Hematopoietic multipotent progenitor cell treated with erythropoietin and hydrocortisone succinate and interleukin-3 and kit ligand, for 6 days (in vitro differentiated cells): ENCODE measurements around the gene P2RX5.
A peak's percentile ranks its signal among the peaks of the same experiment; 100 is the strongest.
"Not testable (repeated sequence)": the region's sequence is repeated elsewhere in the genome, so short reads cannot be mapped to it uniquely, and the experiment has no call there.

Experiments
- DNase-seq: peaks from one replicate; pipeline ENCODE4 v3.0.0-alpha.2; 2015

The P2RX5 gene

GRCh38 chr17:3710951-3711383, 15.0 kb upstream of the P2RX5 start:
- DNase-seq, result peak; percentile 72

DNA sequence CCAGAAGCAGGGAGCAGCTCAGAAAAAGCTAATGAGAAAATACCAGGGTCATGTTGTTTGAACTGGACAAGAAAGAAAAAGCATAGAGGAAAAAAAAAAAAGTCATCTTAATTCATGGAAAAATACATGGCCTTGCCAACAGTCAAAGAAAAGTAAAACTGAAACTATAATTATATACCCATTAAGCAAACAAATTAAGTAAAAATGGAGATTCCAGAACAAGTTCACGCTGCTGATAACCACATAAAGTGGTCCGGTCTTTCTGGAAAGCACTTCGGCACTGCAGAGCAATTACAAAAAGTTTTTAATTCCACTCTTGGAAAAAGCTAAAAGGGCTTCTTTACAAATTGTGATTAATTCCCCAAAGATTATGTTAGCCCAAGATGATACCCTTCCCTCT, 12.4 kb upstream of the P2RX5 start:
- DNase-seq, result no peak

DNA sequence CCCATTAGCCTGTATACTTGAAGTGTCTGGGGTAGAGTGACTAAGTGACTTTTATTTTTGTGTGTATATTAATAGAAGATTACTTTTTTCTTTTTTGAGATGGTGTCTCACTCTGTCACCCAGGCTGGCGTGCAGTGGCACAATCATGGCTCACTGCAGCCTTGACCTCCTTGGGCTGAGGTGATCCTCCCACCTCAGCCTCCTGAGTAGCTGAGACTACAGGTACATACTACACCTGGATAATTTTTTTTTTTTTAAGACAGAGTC, 9.7 kb upstream of the P2RX5 start:
- not testable (repeated sequence) for DNase-seq

- DNase-seq, result no peak
Measured at GRCh38 chr17:3704931-3705717, 9.2 kb upstream of the P2RX5 start.

DNA sequence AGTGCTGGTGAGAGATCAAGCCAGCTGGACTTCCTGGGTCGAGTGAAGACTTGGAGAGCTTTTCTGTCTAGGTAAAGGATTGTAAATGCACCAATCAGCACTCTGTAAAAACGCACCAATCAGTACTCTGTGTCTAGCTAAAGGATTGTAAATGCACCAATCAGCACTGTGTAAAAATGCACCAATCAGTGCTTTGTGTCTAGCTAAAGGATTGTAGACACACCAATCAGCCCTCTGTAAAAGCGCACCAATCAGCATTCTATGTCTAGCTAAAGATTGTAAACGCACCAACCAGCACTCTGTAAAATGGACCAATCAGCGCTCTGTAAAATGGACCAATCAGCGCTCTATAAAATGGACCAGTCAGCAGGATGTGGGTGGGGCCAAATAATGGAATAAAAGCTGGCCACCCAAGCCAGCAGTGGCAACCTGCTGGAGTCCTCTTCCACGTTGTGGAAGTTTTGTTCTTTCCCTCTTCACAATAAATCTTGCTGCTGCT, 6.1 kb upstream of the P2RX5 start:
- not testable (repeated sequence) for DNase-seq

DNA sequence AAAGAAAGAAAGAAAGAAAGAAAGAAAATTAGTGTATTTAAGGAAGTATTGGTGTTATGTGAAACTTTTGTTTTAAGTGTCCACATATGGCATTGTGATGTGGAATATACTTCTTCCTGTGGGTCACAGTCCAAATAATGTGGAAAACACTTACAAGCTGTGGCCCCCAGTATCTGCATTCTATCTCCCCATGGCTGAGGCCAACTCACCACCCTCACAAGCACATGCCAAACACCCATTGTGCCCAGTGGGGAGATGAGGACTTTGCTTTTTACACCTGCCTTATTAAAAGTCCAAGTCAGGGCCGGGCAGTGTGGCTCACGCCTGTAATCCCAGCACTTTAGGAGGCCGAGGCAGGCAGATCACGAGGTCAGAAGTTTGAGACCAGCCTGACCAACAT, 4.0 kb upstream of the P2RX5 start:
- DNase-seq, result no peak

DNA sequence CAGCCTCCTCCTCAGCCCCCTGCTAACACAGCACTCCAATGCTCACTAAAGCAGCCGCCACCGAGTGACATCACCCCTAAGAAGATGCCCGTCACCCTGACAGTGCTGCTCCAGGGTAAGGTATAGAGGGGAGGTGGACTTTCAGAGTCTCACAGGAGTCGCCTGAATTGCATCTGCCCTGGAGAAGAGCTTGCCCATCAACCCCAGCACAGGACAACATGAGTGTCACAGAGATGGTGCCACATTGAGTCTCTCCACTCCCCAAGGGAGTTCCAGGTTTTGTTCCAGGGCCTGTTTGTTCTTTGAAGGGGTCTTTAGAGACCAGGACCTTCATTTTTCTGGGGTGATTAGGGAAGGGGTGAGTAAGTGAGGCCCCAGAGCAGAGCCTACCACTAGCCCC, 2.2 kb upstream of the P2RX5 start:
- DNase-seq, result no peak

- no peak for DNase-seq
Measured at GRCh38 chr17:3697103-3697476, 1.1 kb upstream of the P2RX5 start.

DNA sequence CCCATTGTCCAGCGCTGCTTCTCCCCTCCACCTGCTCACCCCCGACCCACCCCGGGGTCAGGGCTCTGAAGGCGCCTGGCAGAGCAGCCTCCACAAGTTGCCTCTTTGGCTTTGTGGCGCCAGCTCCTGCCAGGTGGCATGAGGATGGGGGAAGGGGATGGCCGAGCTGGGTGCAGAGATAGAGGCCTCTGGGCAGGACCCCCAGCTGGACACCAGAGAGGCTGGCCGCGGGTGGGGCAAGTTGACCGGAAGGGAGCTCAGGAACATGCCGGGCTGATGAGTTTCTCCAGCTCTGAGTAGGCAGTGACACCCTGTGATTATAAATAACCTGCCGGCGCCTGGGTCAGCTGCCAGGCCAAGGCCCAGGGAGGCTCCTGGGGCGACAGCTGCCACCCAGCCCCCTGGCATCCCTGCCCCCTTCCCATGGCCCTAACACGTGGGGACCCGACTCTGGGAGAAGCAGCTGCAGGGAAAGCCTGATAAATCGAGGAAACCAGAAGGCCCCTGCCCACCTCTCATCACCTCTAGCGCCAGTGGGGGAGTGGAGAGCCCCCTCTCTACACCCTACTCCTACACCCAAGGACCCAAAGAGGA, 729 bp downstream of the P2RX5 start:
- DNase-seq, result no peak

DNA sequence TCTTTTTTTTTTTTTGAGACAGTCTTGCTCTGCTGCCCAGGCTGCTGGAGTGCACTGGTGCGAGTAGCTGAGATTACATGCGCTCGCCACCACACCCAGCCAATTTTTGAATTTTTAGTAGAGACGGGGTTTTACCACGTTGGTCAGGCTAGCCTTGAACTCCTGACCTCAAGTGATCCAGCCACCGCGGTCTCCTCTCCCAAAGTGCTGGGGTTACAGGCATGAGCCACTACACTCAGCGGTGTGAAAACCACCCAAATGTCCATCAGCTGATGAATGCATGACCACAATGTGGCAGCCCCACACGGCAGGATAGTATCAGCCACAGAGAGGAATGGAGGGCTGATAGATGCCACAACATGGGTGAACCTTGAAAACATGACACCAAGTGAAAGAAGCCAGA, 2.1 kb downstream of the P2RX5 start:
- DNase-seq, result peak; percentile 67

DNA sequence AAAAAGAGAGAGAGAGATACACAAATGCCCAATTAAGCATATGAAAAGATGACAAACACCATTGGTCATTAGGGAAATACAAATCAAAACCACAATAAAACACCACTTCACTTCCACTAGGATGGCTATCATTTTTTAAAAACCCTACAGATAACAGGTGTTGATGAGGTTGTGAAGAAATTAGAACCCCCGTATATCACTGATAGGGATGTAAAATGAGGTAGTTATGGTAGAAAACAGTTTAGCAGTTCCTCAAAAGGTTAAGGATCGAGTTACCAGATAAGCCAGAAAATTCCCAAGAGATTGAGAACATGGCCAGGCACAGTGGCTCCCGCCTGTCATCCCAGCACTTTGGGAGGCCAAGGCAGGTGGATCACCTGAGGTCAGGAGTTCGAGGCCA, 2.8 kb downstream of the P2RX5 start:
- DNase-seq, result no peak

- DNase-seq, result no peak
Measured at GRCh38 chr17:3692346-3692745, 3.6 kb downstream of the P2RX5 start.

DNA sequence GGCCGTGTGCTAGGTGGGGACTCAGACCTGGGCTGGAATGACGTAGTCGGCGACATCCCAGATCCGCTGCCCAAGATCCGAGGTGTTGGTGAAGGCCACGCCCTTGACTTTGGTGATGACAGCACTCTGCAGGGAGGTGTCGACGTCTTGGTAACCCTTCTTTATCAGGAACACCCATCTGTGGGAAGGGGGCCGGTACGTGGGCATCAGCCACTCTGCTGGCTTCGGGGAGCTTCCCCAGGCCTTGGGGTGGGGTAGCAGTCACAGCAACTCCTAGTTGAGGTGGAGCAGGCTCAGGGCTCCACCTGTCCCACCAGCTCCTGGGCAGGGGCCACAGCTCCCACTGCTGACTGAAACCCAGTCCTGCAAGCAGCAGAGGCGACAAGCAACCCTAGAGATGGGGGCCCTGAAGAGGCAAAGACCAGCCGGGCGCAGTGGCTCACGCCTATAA, 4.3 kb downstream of the P2RX5 start:
- DNase-seq, result peak; percentile 52

DNA sequence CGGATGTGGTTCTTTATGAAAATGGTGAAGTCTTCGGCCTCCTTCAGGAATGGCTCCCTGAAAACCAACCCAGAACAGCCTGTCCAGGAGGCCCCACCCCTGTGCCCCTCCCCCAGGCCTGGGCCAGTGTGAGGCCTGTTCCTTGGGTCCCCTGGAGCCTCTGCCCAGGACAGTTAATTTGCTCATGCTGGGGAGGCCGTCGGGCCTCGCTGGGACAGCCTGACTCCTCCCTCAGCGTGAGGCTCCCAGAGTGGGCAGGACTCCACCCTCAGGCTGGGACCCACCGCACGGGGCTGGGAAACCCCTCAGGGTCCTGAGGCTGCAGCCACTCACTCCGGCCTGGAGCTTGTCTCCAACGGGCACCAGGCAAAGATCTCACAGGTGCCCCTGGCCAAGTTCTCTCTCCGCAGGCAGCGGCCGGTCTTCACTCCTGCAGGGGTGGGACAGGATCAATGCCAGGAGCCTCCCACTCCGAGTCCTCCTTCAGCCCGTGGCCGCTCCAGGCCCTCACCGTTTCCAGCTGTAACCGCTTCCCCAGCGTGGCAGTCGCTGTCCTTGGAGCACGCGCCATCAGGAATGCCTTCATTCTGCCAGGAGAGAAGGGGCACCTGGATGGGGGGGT, 5.8 kb downstream of the P2RX5 start:
- no peak for DNase-seq

GRCh38 chr17:3689262-3690093, 6.5 kb downstream of the P2RX5 start:
- no peak for DNase-seq

DNA sequence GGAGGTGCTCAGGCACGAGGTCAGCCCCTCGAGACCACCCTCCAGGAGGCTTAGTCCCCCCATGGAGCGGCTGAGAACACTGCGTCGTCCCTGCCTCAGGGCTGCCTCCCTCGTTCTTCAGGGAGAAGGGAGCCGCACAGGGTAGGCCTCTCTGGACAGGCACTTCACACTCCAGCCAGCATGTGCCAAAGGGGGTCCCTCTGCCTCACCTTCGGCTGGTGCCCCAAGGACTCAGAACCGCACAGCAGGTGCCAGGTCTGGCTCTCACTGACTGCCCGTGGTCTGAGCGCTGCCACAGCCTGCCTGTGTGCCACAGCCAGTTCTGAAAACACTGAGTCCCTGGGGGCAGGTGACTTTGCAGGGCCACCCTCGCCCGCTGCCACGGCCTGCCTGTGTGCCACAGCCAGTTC, 7.1 kb downstream of the P2RX5 start:
- no peak for DNase-seq

GRCh38 chr17:3688027-3688553, 7.9 kb downstream of the P2RX5 start:
- DNase-seq, result no peak

DNA sequence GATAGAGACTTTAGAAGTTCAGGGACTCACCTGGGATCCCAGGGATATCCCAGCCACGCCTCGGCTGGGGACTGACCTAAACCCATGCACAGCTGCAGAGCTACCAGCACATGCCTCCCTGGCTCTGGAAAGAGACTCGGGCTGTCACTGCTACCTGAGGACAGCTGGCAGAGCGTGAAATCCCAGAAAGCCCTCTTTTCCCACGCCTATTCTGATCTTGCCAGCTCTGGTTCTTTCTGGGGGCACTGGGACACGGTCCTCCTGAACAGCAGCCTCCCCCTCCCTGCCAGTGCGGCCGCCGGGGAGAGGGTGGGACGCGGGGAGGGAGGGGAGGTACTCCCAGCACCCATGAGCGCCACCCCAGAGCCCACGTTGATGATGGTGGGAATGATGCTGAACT, 10.8 kb downstream of the P2RX5 start:
- no peak for DNase-seq

DNA sequence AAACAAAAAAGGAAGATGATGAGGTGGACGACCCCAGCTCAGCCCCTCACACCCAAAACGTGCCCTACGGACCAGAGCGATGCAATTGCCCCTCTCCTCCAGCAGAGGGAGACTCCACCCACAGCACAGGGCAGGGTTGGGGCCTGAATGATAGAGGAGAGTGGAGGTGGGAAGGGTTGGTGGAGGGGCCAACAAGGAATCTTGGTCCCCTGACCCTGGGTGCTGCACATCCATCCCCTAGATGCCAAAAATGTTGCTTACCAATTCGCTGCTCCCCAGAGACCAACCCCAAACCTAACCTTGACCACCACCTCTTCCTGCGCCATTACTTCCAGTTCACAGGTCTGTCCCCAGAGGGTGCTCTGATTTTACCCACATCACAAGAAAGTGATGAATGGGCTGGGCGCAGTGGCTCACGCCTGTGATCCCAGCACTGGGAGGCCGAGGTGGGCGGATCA, 12.9 kb downstream of the P2RX5 start:
- DNase-seq, result peak; percentile 81

DNA sequence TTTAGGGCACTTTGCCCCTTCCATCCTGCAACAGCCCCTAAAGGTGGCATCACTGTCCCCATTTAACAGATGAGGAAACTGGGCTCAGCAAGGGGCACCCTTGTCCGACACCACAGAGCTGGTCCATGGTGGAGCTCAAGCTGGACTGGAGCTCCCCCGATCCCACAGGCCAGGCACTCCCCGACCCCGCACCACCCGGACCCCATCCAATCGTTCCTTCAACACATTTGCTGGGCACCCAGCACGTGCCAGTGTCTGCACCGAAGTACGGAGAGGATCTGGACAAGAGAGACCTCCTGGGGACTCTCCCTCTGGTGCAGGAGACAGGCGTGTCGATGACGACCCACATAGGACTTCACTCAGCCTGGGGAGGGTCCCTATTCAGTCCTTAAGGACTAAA, 13.9 kb downstream of the P2RX5 start:
- no peak for DNase-seq

DNA sequence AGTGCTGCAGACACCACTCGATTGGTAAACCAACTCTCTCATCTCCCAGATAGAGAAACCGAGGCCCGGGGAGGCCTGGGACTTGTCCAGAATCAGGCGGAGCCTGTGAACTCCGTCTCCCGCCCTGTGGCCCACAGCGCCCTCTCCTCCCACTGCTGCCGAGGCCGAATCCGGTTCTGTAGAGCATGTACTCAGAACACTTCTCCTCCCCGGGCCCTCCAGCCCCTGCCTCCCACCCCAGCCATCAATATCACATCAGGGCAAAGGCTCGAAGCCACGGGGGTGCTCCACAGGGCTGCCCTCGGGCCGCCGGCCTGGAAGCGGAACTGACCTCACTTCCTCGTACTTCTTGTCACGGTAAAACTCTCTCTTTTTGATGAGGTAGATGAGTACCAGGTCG, 14.4 kb downstream of the P2RX5 start:
- DNase-seq, result no peak

- no peak for DNase-seq
Measured at GRCh38 chr17:3681057-3681456, 14.9 kb downstream of the P2RX5 start.

GRCh38 chr17:3679531-3680126, 16.3 kb downstream of the P2RX5 start:
- peak; percentile 30 for DNase-seq
